A204.1 (cell line): ENCODE data around the gene GAL.

Source experiments
- FAIRE-seq: peaks from 2 replicates; lab custom pipeline; 2012; peaks lifted over from hg19 to GRCh38; lab: Jason Lieb, UNC

The GAL gene

GRCh38 chr11:68659158-68659921 lies 25.0 kb upstream of the GAL start:
- no peak for FAIRE-seq

- no peak for FAIRE-seq
Observed at GRCh38 chr11:68660066-68660810, 24.1 kb upstream of the GAL start.

- FAIRE-seq, result no peak
Observed at GRCh38 chr11:68661014-68661413, 23.3 kb upstream of the GAL start.

- no peak for FAIRE-seq
Observed at GRCh38 chr11:68661697-68662603, 22.4 kb upstream of the GAL start.

GRCh38 chr11:68663482-68664010 lies 20.8 kb upstream of the GAL start:
- no peak for FAIRE-seq

- no peak for FAIRE-seq
Observed at GRCh38 chr11:68664141-68664540, 20.2 kb upstream of the GAL start.

- FAIRE-seq, result no peak
Observed at GRCh38 chr11:68664906-68665305, 19.4 kb upstream of the GAL start.

GRCh38 chr11:68665436-68665835 lies 18.9 kb upstream of the GAL start:
- no peak for FAIRE-seq

- FAIRE-seq, result no peak
Observed at GRCh38 chr11:68666849-68667248, 17.5 kb upstream of the GAL start.

- FAIRE-seq, result no peak
Observed at GRCh38 chr11:68667511-68668500, 16.5 kb upstream of the GAL start.

- FAIRE-seq, result no peak
Observed at GRCh38 chr11:68669301-68670090, 14.8 kb upstream of the GAL start.

GRCh38 chr11:68670208-68670992 lies 13.9 kb upstream of the GAL start:
- FAIRE-seq, result no peak

- no peak for FAIRE-seq
Observed at GRCh38 chr11:68673306-68673945, 10.9 kb upstream of the GAL start.

- FAIRE-seq, result no peak
Observed at GRCh38 chr11:68673991-68674390, 10.4 kb upstream of the GAL start.

GRCh38 chr11:68674461-68674860 lies 9.9 kb upstream of the GAL start:
- FAIRE-seq, result no peak

- FAIRE-seq, result no peak
Observed at GRCh38 chr11:68677432-68677831, 6.9 kb upstream of the GAL start.

- FAIRE-seq, result no peak
Observed at GRCh38 chr11:68678031-68678441, 6.3 kb upstream of the GAL start.

- FAIRE-seq, result no peak
Observed at GRCh38 chr11:68680541-68681231, 3.7 kb upstream of the GAL start.
